Measurements from ENCODE around the gene ATG4B.

- TF ChIP-seq CTCF (IDR thresholded peaks at IDR 0.05) (no peak), POLR2A (IDR thresholded peaks at IDR 0.05) (no peak)
Observed at GRCh38 chr2:241598061-241598460, 39.4 kb upstream of the ATG4B start.

Measured in right lobe of liver (tissue), 4 donors.